Caki2 (cell line): ENCODE data around the gene SHROOM4. TPM values are rescaled to one million over a fixed set of nuclear protein-coding genes. Genes with fewer than 3 reads are reported as not detected.

Experiments
- DNase-seq: peaks from one replicate; pipeline ENCODE4 v3.0.0-alpha.2; 2015; ENCODE audit warnings: low read depth
- in situ Hi-C: cut with HindIII; loops from 2 replicates; pipeline ENCODE4 v1.10.0; 2016; ENCODE audit warnings: low sequenced_read_pairs, low pct_unique_long_range_greater_than_20kb, mixed read lengths
- total RNA-seq: library from RNA; depleted of rRNA; stranded (reverse); fragments of >200 nt; shearing (Covaris generic); gene quantifications from 2 replicates; pipeline ENCODE4 v1.2.3, GENCODE V29; 2014; ENCODE audit warnings: low replicate concordance; rRNA removed

Gene SHROOM4
- total RNA-seq, 1 experiment from 2014 or later = 3.7 TPM

DNA sequence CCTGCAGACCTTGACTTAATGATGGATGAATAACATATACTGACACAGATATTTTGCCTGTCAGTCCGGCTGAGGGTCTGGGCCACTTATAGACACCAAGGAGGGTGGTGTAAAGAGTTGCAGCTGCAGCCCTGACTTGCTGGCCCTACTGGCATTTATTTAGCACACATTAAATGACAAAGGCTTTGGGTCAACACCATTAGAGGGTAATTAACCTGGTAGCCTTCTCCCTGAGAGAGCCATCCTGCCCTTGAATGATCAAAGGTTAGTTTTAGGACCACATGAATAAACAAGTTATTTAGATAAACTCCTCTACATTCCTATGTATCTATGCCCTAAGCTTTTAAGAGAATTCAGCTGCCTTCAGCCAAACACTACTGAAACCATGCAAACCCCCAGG, 232.6 kb downstream of the SHROOM4 start:
- in situ Hi-C loops = no loop called here

DNA sequence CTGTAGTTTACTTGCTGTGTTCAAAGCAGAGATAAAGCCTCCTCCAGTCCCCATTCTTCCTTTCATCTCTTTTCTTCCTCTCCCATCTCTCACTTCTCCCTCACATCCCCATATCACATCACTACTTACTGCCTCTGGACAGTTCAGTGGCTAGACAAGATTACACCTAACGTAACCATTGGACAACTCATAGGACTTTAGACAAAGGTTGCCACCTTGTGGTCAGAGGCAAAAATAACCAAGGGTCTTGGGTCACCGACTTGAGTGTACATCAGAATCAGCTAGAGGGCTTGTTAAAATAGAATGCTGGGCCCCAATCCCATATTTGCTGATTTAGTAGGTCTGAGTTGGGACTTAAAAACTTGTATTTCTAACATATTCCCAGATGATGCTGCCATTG, 234.0 kb downstream of the SHROOM4 start:
- peak; percentile 14 for DNase-seq
- in situ Hi-C loops = no loop called here

More for the DNA sequence above, 232.6 kb downstream of the SHROOM4 start:
- no peak for DNase-seq

- in situ Hi-C loops = no loop called here
- DNase-seq = no peak
Measured at GRCh38 chrX:50577326-50577725, 236.7 kb downstream of the SHROOM4 start.

DNA sequence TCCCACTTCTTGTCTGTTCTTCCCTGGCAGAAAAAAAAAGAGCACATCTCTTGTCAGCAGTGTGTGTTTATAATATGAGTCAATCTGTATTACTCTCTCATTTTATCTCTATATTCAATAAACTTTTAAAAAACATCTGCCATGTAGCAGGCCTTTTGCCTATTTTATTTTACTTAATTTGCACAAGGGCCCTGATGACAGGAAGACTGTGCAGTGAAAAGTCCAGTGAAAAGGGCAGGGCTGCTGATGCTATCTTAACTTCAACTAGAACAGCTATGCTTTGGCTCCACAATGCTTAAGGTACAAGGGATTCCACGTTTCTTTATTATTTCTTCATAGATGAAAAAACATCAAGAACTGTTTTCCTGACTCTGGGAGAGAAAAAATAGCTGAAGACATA, 246.4 kb downstream of the SHROOM4 start:
- DNase-seq = no peak
- in situ Hi-C loops = no loop called here

GRCh38 chrX:50565718-50566117, 248.3 kb downstream of the SHROOM4 start:
- DNase-seq = no peak
- in situ Hi-C loops = no loop called here

Other genes starting within 250 kb of the SHROOM4 start
- not detected in 2 replicates for gene BMP15, start 96.5 kb upstream of the SHROOM4 start, total RNA-seq